GM12892 (cell line): ENCODE data around the gene ADCY9.

ENCODE experiments used
- DNase-seq: peaks from one replicate; pipeline ENCODE4 v3.0.0; 2011; ENCODE audit not compliant: insufficient read length
- FAIRE-seq: peaks from 2 replicates; lab custom pipeline; 2011; peaks lifted over from hg19 to GRCh38; lab: Jason Lieb, UNC
- POLR2A ChIP-seq: IDR thresholded peaks from 2 replicates; pipeline ENCODE4 v1.6.1; 2011; ENCODE audit warnings: low read depth, low read length, control low read depth
- POLR2AphosphoS5 ChIP-seq: IDR thresholded peaks from 2 replicates; pipeline ENCODE4 v1.6.1; 2011; ENCODE audit warnings: low read depth, low read length, control low read depth
- TAF1 ChIP-seq: IDR thresholded peaks from 2 replicates; pipeline ENCODE4 v1.6.1; 2011; ENCODE audit warnings: low read depth, mild to moderate bottlenecking, control low read depth, low read length, borderline replicate concordance

Gene ADCY9

DNA sequence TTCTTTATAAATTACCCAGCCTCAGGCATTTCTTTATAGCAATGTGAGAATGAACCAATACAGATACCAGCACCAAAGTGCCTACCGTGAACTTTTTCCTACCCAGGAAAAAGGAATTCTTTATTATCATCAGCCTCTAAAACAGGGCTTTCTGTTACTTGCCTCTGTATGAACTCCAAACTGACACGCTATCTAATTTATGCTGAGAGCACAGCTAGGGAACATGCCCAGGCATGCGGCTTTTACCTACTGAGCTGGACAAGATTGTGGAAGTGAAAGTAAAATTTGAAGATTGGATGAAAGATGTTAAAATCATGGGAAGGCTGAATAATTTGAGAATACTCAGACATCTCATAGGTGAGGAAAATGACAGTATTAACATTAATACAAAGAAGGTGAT, 24.4 kb upstream of the ADCY9 start:
- TF ChIP-seq TAF1: no peak
- no peak for TF ChIP-seq POLR2A
- no peak for TF ChIP-seq POLR2AphosphoS5
- FAIRE-seq (no peak), DNase-seq (no peak)

DNA sequence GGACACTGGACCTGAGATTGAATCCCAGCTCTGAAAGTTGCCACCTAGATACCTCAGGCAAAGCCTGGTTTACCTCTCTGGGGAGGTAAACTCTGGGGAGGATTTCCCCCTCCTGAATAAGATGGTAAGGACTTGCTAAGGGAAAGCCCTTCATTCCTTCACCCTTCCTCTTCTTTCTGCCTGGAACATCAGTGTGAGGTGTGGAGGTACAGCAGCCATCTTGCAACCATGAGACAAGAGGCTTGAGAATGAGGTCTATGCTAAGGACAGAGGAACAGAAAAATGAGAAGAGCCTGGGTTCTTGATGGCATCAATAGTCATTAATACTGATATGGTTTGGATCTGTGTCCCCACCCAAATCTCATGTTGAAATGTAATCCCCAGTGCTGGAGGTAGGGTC, 23.7 kb upstream of the ADCY9 start:
- FAIRE-seq: peak; percentile 42
- TF ChIP-seq POLR2A (no peak), TAF1 (no peak), POLR2AphosphoS5 (no peak)
- no peak for DNase-seq

GRCh38 chr16:4138713-4139112, 22.5 kb upstream of the ADCY9 start:
- DNase-seq: no peak
- TF ChIP-seq POLR2AphosphoS5: no peak
- no peak for TF ChIP-seq POLR2A
- no peak for TF ChIP-seq TAF1
- no peak for FAIRE-seq

GRCh38 chr16:4137438-4137837, 21.2 kb upstream of the ADCY9 start:
- no peak for FAIRE-seq
- DNase-seq: no peak
- no peak for TF ChIP-seq POLR2AphosphoS5
- no peak for TF ChIP-seq TAF1
- TF ChIP-seq POLR2A: no peak

GRCh38 chr16:4136229-4136813, 20.1 kb upstream of the ADCY9 start:
- TF ChIP-seq TAF1 (no peak), POLR2A (no peak), POLR2AphosphoS5 (no peak)
- FAIRE-seq (no peak), DNase-seq (no peak)

- no peak for TF ChIP-seq POLR2AphosphoS5
- no peak for TF ChIP-seq TAF1
- DNase-seq (no peak), FAIRE-seq (no peak)
Observed at GRCh38 chr16:4135537-4135936, 19.3 kb upstream of the ADCY9 start.

DNA sequence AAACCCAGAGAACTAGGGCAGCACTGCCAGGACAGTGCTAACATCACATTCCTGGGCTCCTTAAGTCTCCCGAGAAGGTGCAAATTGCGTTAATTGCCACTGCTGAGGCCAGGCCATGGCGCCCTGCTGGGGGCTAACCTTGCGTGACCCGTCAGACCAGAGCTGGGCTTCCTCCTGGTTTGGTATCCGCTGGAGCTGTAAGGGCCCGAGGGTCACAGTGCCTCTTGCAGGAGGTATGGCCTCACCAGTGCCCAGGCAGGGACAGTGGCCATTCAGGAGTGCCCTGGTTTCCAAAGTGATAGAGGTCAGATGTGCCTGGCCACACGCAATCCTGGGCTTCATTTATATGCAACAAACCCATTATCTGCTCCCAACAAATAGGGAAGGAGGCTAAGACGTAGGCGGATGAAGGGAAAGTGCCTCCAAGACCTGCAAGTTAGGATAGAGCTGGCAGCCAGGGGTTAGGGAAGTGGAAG, 17.7 kb upstream of the ADCY9 start:
- FAIRE-seq (no peak), DNase-seq (no peak)
- TF ChIP-seq POLR2AphosphoS5 (no peak), TAF1 (no peak), POLR2A (no peak)

GRCh38 chr16:4131621-4132020, 15.4 kb upstream of the ADCY9 start:
- DNase-seq (no peak), FAIRE-seq (no peak)
- TF ChIP-seq POLR2AphosphoS5 (no peak), POLR2A (no peak), TAF1 (no peak)

DNA sequence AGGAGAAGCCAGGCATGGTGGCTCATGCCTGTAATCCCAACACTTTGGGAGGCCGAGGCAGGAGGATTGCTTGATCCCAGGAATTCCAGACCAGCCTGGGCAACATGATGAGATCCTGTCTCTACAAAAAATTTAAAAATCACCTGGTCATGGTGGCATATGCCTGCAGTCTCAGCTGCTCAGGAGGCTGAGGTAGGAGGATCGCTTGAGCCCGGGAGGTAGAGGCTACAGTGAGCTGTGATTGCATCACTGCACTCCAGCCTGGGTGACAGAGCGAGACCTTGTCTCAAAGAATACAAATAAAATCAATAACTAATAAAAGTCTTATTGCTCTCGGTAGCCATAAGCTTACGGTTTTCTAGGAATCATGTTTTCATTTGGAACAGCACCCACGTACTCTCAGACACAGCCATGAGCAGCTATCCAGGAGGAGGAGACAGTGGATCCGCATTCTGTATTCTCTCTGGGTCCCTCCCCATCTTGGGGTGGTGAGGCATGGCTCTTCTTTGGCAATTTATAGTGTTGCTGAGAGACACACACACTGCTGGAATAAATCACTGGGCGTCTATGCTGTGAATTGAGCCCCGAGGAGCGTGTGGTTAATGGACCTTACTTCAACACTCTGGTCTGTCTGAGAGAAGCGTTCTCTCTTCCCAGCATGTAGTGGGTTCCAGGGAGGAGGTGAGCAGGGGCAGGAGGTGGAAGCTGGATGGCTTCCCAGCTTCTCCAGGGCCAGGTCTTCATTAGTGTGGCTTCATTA, 8.5 kb upstream of the ADCY9 start:
- DNase-seq (no peak), FAIRE-seq (no peak)
- TF ChIP-seq TAF1: no peak
- TF ChIP-seq POLR2AphosphoS5: no peak
- TF ChIP-seq POLR2A: no peak

- TF ChIP-seq POLR2A (no peak), TAF1 (no peak), POLR2AphosphoS5 (no peak)
- FAIRE-seq: no peak
- DNase-seq: no peak
Observed at GRCh38 chr16:4123616-4124300, 7.5 kb upstream of the ADCY9 start.

DNA sequence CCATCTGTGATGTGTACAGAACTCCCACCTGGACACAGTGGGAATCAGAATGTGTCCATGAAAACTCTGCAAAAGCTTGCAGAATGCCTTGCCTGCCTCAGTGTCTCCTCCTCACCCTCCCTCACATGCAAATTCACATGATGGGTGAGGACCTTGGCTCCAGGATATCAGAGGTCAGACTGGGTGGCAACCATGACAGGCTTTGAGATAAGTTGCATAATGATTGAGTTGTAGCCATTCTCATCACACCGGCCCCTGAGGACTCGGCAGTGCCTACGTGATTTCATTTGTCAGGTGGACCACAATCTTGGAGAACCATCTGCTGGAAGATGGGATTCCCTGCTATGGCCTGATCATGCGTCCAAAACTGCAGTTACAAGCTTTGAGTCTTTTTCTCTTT, 3.9 kb upstream of the ADCY9 start:
- FAIRE-seq: no peak

More for the DNA sequence above, 3.9 kb upstream of the ADCY9 start:
- no peak for TF ChIP-seq POLR2AphosphoS5
- no peak for TF ChIP-seq POLR2A
- TF ChIP-seq TAF1: no peak
- no peak for DNase-seq
